Gastroesophageal sphincter (tissue), 3 donors: ENCODE results near the gene RAB25.

Source experiments
- CTCF ChIP-seq, 4 experiments: fragments of 200-600 bp in 2 of 4; fragments of 450-650 bp in 2 of 4; sonication (generic) in 1 of 4; IDR thresholded peaks; one replicate each; pipeline ENCODE4 v1.5.1; 2017 to 2019; ENCODE audit warnings: antibody characterized with exemption in 4 of 4, mild to moderate bottlenecking in 2 of 4, moderate library complexity in 2 of 4
- POLR2A ChIP-seq, 2 donors: fragments of 450-650 bp; IDR thresholded peaks; one replicate each; pipeline ENCODE4 v1.6.1; 2017; ENCODE audit warnings: antibody characterized with exemption in 2 of 2, mild to moderate bottlenecking in 2 of 2, moderate library complexity in 1 of 2
- POLR2AphosphoS5 ChIP-seq: sonication (generic); formaldehyde crosslinking; IDR thresholded peaks from one replicate; pipeline ENCODE4 v1.6.1; 2017; ENCODE audit warnings: antibody characterized with exemption

- no peak for TF ChIP-seq CTCF (IDR thresholded peaks at IDR 0.05)
- no peak for TF ChIP-seq POLR2A (IDR thresholded peaks at IDR 0.05)
- TF ChIP-seq POLR2AphosphoS5 = no peak
Observed at GRCh38 chr1:156072251-156072650, 11.3 kb downstream of the RAB25 start.
